HEK293T (cell line): ENCODE results near the gene RBM8A.

Experiments
- ARNT ChIP-seq: fragments of 450-650 bp; IDR thresholded peaks from 2 replicates; pipeline ENCODE4 v1.6.1; 2017; ENCODE audit warnings: mild to moderate bottlenecking
- BHLHE40 ChIP-seq: fragments of 450-650 bp; IDR thresholded peaks from 2 replicates; pipeline ENCODE4 v1.6.1; 2016; ENCODE audit warnings: mild to moderate bottlenecking, moderate library complexity, borderline replicate concordance
- CTBP1 ChIP-seq: fragments of 450-650 bp; IDR thresholded peaks from 2 replicates; pipeline ENCODE4 v1.6.1; 2016; ENCODE audit warnings: borderline replicate concordance
- FOXA1 ChIP-seq: fragments of 450-650 bp; IDR thresholded peaks from 2 replicates; pipeline ENCODE4 v1.6.1; 2016; ENCODE audit warnings: mild to moderate bottlenecking
- FOXM1 ChIP-seq: fragments of 450-650 bp; IDR thresholded peaks from 2 replicates; pipeline ENCODE4 v1.6.1; 2017; ENCODE audit warnings: mild to moderate bottlenecking, borderline replicate concordance
- L3MBTL2 ChIP-seq: fragments of 450-650 bp; conservative IDR thresholded peaks from 2 replicates; pipeline ENCODE4 v1.6.1; 2016; ENCODE audit warnings: mild to moderate bottlenecking
- NFRKB ChIP-seq: fragments of 450-650 bp; IDR thresholded peaks from 2 replicates; pipeline ENCODE4 v1.6.1; 2016; ENCODE audit warnings: mild to moderate bottlenecking, moderate library complexity
- SP1 ChIP-seq: fragments of 450-650 bp; IDR thresholded peaks from 2 replicates; pipeline ENCODE4 v1.6.1; 2017
- SUZ12 ChIP-seq: fragments of 450-650 bp; IDR thresholded peaks from 2 replicates; pipeline ENCODE4 v1.6.1; 2016; ENCODE audit warnings: mild to moderate bottlenecking
- TARDBP ChIP-seq: fragments of 450-650 bp; IDR thresholded peaks from 2 replicates; pipeline ENCODE4 v1.6.1; 2016
- TF ChIP-seq, protein P1 (sequence below): fragments of 450-650 bp; IDR thresholded peaks from 2 replicates; pipeline ENCODE4 v1.6.1; 2016

DNA sequence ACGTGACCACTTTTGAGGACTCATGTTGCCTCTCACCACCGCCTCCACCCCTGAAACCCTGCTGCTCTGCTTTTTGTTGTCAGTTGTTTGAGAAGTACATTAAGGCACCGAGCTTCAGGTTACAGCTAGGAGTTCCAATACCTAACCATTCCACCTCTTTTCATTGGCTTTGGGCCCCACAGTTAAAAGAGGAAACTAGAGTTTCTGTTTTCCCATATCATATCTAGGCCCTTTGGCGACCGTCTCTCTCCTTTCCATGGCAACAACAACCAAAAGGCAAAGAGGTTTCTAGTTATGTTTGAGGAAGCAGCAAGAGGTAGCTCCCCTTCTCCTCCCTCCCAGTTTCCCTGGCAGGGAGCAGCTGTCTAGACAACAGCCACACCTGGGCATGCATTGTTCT, 47.5 kb downstream of the RBM8A start:
- no peak for TF ChIP-seq BHLHE40
- no peak for TF ChIP-seq TARDBP
- TF ChIP-seq NFRKB: no peak
- no peak for TF ChIP-seq CTBP1
- TF ChIP-seq SUZ12: no peak
- TF ChIP-seq ARNT: no peak
- TF ChIP-seq L3MBTL2: no peak
- no peak for TF ChIP-seq FOXM1
- TF ChIP-seq, protein P1, sequence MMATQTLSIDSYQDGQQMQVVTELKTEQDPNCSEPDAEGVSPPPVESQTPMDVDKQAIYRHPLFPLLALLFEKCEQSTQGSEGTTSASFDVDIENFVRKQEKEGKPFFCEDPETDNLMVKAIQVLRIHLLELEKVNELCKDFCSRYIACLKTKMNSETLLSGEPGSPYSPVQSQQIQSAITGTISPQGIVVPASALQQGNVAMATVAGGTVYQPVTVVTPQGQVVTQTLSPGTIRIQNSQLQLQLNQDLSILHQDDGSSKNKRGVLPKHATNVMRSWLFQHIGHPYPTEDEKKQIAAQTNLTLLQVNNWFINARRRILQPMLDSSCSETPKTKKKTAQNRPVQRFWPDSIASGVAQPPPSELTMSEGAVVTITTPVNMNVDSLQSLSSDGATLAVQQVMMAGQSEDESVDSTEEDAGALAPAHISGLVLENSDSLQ: no peak
- no peak for TF ChIP-seq FOXA1
- no peak for TF ChIP-seq SP1
